ENCODE data around the gene ELOB.

Gene ELOB

GRCh38 chr16:2782583-2783351 lies 5.7 kb upstream of the ELOB start:
- DNase-seq = no peak

- no peak for DNase-seq
Measured at GRCh38 chr16:2779978-2780898, 3.2 kb upstream of the ELOB start.

GRCh38 chr16:2779151-2779920 lies 2.3 kb upstream of the ELOB start:
- DNase-seq = no peak

GRCh38 chr16:2778630-2778958 lies 1.5 kb upstream of the ELOB start:
- no peak for DNase-seq

- DNase-seq = peak; percentile 87
Measured at GRCh38 chr16:2777903-2778629, 986 bp upstream of the ELOB start.

GRCh38 chr16:2776500-2777139 lies 460 bp downstream of the ELOB start:
- no peak for DNase-seq

GRCh38 chr16:2775765-2776499 lies 1.1 kb downstream of the ELOB start:
- no peak for DNase-seq

- no peak for DNase-seq
Measured at GRCh38 chr16:2775131-2775716, 1.9 kb downstream of the ELOB start.

- no peak for DNase-seq
Measured at GRCh38 chr16:2774161-2774891, 2.8 kb downstream of the ELOB start.

- DNase-seq = no peak
Measured at GRCh38 chr16:2773188-2773968, 3.7 kb downstream of the ELOB start.

- no peak for DNase-seq
Measured at GRCh38 chr16:2771496-2772402, 5.3 kb downstream of the ELOB start.

- no peak for DNase-seq
Measured at GRCh38 chr16:2770057-2770951, 6.8 kb downstream of the ELOB start.

GRCh38 chr16:2769675-2770056 lies 7.4 kb downstream of the ELOB start:
- no peak for DNase-seq

GRCh38 chr16:2769100-2769529 lies 8.0 kb downstream of the ELOB start:
- DNase-seq = no peak

GRCh38 chr16:2768403-2769089 lies 8.5 kb downstream of the ELOB start:
- no peak for DNase-seq

- DNase-seq = no peak
Measured at GRCh38 chr16:2767891-2768290, 9.2 kb downstream of the ELOB start.

Measured in islet precursor cell (in vitro differentiated cells).